H1 (cell line): Measurements from ENCODE around the gene CAMTA1. TPM values are rescaled to one million over a fixed set of nuclear protein-coding genes. Genes with fewer than 3 reads are reported as not detected.

Experiments used
- CHD2 ChIP-seq: IDR thresholded peaks from 2 replicates; pipeline ENCODE4 v1.6.1; 2012; ENCODE audit warnings: low read length, improper control_type of control experiment
- polyA plus RNA-seq, 7 experiments: library from polyadenylated mRNA; depleted of rRNA in 3 of 7; stranded (reverse) in 5 of 7; unstranded in 2 of 7; fragments of >200 nt in 5 of 7; fragments of 200-250 nt in 2 of 7; gene quantifications; 1 replicate in 5 of 7; 2 replicates in 1 of 7; 4 replicates in 1 of 7; pipeline versions ENCODE4 v1.2.1 to v1.2.3, GENCODE V29; 2011 to 2013; ENCODE audit warnings: missing spikeins in 2 of 7, mixed read lengths in 2 of 7
- total RNA-seq: library from RNA; stranded (reverse); fragmentation: NEBNext Ultra II Directional; extraction: Animal tissue kit (Norgen Biotek cat#: 25700); gene quantifications from 2 replicates; pipeline ENCODE4 v1.2.1, GENCODE V29; 2021
- TF ChIP-seq, protein P1 (sequence below): IDR thresholded peaks from 2 replicates; pipeline ENCODE4 v1.6.1; 2012; ENCODE audit warnings: low read length, inconsistent platforms

Gene CAMTA1
- total and polyA plus RNA-seq, 2 of the 8 experiments (the other 6 are each of a cell fraction or from before 2014, with no cell fraction given), result 65.0 to 119 TPM

DNA sequence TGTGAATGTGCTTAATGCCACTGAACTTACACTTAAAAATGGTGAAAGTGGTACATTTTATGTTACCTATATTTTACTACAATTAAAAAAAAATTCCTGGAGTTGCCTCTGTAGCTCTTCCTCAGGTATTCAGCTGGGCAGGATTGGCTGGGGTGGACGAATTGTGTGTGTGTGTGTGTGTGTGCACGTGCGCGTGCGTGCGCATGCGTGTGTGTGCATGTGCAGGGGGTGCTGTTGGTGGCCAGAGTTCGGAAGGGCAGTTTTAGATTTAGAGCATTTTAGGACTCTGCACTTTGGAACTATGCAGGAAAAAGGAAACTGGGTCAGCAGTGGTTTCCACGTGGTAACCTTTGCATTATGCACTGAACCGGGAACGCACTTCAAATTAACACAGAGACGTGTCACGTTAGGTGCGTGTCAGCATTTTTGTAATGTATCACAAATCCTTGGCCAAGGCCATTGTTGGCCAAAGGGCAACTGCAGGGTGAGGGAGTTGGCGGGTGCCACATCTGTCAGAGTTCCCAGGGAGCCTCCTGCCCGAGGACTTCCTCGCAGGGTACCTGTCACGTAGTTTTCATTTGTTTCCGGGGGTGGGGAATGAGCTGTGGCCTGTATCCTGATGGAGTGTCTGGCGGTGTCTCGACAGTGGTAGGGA lies 312.8 kb downstream of the CAMTA1 start (continued):
- TF ChIP-seq, protein P1, sequence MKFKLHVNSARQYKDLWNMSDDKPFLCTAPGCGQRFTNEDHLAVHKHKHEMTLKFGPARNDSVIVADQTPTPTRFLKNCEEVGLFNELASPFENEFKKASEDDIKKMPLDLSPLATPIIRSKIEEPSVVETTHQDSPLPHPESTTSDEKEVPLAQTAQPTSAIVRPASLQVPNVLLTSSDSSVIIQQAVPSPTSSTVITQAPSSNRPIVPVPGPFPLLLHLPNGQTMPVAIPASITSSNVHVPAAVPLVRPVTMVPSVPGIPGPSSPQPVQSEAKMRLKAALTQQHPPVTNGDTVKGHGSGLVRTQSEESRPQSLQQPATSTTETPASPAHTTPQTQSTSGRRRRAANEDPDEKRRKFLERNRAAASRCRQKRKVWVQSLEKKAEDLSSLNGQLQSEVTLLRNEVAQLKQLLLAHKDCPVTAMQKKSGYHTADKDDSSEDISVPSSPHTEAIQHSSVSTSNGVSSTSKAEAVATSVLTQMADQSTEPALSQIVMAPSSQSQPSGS, result no peak
- no peak for TF ChIP-seq CHD2
